NCI-H1436 treated with DMSO at 0.1 percent for 48 hours (cell line): ENCODE results near the gene CNNM2.

Source experiments
- DNase-seq: peaks from one replicate; lab custom pipeline; 2025; lab: John Stamatoyannopoulos, UW

Gene CNNM2

DNA sequence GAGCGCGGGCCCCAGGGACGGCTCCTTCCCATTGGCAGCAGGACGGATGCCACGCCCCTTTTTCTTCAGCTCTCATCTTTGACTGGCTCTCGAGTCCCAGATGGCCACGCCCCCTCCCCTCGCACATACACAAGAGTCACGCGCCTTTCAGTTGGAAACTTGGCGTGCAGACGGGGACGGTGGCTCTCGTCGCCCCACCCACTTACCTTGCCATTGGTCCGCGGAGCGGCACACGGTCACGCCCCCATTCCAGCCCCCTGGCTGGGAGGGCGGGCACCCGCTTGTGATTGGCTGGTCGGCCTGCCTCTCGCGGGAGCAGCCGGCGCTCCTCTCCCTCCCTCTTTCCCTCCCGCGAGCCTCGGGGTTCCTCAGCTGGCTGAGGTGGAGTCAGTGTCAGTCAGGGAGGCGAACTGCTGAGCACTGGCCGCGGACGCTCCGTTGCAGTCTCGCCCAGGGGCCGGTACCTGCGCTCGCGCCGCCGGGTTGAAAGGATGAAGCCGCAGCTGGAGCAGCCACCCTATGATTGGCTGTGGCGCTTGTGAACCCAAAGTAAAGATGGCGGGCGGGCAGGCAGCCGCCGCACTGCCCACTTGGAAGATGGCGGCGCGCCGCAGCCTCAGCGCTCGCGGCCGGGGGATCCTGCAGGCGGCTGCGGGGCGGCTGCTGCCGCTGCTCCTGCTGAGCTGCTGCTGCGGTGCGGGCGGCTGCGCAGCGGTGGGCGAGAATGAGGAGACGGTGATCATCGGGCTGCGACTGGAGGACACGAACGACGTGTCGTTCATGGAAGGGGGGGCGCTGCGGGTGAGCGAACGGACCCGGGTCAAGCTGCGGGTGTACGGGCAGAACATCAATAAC, at the start of gene CNNM2:
CNNM2 (plus strand) TSS at position 333 of the 855 bp plus-strand sequence; CDS start at position 520, 187 bp downstream.
- DNase-seq = peak; percentile 98

DNA sequence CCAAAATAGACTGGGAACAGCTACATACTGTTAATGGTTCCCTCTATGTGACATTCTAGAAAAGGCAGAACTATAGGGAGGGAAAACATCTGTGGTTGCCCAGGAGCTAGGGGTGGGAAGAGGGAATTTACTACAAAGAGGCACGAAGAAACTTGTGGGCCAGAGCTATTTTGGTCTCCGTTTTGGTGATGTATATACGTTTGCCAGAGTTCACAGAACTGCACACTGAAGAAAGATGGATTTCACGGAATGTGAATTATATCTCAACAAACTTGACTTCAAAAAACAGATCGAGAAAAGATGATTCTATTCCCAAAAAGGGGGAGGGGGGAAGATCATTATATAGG, 49.2 kb upstream of the CNNM2 start:
- DNase-seq = no peak

DNA sequence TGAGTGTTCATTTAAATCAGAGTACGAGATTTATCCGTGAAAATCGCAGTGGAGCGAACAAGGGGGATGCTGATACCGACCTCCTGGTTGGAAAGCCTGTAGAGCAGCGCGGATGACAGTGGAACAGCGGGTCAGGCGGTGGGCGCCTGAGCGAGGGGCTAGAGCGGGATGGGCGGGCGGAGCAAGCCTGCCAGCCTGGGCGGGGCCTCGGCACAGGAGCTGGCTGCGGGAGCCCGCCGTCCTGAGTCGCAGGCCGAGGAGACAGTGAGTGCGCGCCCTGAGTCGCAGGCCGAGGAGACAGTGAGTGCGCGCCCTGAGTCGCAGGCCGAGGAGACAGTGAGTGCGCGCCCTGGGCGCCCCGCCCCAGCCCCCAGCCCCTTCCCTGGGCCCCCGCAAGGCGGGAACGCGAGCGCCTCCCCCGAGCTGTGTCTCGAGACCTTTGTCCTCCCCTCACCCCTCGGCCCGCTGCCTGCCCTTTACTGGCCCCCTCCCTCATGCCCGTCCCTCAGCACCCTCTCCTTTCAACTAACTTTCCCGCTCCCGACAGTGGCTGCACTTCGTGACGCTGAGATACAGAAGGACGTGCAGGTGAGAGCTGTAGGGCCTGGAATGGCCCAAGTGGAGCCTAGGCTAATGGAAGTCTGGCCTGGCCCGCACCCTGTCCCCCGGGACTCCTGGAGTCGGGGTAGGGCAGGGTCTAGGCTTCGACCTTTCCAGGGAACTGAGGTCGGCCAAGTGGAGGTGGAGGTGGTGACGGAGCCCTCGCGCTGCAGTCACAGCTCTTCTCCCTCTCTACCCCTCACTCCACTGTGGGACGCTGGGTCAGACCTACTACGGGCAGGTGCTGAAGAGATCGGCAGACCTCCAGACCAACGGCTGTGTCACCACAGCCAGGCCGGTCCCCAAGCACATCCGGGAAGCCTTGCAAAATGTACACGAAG, 48.6 kb upstream of the CNNM2 start, which contains the start of gene AS3MT:
AS3MT (plus strand) TSS at position 213 of the 941 bp plus-strand sequence; CDS start at position 336, 123 bp downstream.
- DNase-seq = no peak

- no peak for DNase-seq
Measured at GRCh38 chr10:102870221-102870620, 47.9 kb upstream of the CNNM2 start.

DNA sequence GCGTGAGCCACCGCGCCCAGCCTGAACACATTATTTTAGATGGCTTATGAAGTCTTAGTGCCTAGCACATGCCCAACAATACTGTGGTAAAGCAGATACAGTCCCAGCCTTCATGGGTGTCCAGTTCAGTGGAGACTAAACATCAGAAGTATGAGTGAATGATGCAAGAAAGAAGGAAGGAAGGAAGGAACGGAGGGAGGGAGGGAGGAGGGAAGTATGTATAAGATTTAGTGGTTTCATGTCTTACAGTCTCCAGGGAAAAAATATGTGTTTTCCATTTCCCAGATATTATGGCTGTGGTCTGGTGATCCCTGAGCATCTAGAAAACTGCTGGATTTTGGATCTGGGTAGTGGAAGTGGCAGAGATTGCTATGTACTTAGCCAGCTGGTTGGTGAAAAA, 45.9 kb upstream of the CNNM2 start:
- no peak for DNase-seq

- DNase-seq = no peak
Measured at GRCh38 chr10:102876747-102877153, 41.3 kb upstream of the CNNM2 start.

DNA sequence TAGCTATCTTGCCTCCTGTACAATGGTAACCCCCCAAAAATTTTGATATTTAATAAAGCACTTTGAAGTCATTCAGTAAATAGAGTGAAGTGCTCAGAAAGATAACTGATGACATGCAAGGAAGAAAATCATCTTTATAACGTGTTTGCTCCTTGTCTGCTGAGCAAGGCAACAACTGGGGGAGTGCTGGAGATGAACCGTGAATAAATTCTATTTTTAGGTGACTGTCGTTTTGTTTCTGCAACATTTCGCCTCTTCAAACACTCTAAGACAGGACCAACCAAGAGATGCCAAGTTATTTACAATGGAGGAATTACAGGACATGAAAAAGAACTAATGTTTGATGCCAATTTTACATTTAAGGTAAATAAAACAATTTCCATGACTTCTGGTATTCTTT, 39.5 kb upstream of the CNNM2 start:
- no peak for DNase-seq

GRCh38 chr10:102880256-102880655, 37.8 kb upstream of the CNNM2 start:
- DNase-seq = no peak

DNA sequence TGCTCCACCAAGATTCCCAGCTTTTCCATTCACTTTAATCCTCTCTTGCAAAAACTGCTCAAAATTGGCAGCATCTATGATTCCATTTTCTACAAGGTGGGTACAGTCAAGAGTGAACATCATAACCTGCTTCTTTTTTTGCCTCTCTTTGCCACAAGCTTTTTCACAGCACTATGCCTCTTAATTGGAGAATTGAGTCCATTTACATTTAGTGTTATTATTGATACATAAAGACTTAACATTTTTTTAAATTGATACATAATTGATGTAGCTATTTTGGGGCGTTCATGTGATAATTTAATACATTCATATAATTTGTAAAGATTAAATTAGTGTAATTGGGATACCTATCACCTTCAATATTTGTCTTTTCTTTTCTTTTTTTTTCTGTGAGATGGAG, 30.0 kb upstream of the CNNM2 start:
- no peak for DNase-seq

DNA sequence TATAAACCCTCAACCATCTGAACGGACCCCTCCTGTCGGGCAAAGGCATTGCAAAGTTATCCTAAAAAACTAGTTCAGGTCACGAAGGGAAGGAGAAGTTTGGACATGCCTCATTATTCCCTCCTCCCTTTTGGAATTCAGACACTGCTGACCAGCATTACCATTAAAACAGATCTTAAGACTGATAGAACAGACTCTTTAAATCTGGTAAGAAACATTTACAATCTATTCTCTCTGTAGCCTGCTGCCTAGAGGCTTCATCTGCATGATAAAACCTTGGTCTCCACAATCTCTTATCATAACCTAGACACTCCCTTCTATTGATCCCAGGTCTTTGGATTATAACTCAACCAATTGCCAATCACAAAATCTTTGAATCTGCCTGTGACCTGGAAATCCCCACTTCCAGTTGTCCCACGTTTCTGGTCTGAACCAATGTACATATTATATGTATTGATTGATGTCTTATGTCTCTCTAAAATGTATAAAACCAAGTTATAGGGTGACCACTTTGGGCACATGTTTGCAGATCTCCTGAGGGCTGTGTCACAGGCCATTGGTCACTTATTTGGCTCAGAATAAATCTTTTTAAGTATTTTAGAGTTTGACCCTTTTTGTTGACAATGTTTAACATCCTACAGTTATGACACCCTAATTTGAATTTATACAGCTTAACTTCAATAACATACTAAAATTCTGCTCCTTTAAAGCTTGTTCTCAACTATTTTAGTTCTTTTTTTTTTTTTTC, 23.5 kb upstream of the CNNM2 start:
- no peak for DNase-seq

DNA sequence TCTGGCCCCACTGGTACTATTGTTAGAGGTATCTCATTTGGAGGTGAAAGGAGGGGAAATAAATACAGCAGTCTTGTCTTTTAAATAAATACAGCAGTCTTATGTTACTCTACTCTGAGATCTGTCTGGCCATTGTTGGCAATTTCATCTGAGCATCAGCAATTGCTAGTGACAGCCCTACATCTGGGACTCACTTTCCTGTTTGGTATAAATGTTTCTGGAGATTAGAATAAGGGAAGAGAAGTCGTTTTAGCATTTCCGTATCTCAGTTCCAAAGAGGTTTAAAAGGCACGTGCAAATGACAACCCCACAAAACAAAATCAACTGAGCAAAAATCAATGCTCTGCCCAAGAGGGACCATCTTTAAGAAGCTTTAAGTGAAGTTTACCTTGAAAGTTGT, 18.1 kb upstream of the CNNM2 start:
- DNase-seq = no peak

GRCh38 chr10:102904346-102904745, 13.7 kb upstream of the CNNM2 start:
- no peak for DNase-seq

- DNase-seq = no peak
Measured at GRCh38 chr10:102906507-102906906, 11.6 kb upstream of the CNNM2 start.

- no peak for DNase-seq
Measured at GRCh38 chr10:102914781-102915180, 3.3 kb upstream of the CNNM2 start.

GRCh38 chr10:102916173-102916572, 1.9 kb upstream of the CNNM2 start:
- DNase-seq = no peak

DNA sequence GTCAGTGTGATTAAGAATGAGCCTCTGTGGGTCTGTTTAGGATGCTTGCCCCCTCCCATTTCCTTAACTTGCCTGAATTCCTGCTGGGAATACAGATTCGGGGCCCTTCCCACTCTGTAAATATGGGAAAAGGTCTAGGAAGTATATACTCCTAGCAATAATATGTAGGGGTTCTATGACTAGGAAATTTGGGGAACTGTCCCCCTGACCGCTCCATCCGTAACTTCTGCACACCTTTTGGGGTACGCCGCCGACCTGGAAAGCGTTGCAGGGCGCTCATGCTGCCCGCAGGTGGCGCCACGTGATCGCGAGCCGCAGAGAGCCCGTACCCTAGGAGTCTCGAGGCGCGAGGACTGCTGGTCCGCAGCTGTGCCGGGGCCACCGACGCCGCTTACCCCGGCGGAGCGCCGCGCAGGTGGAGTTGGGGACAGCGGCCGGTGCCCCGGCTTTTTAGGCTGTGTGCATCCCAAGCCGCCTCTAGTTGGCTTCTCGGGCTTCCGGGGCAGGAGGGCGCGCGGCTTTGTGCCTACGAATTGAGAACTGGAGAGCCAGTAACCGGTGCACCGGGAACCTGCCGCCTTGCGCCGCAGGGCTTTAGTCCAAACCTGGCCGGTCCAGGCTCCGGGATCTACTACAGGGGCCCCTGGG, 656 bp upstream of the CNNM2 start:
- DNase-seq = no peak

- no peak for DNase-seq
Measured at GRCh38 chr10:102918817-102919245, 737 bp downstream of the CNNM2 start.

- DNase-seq = no peak
Measured at GRCh38 chr10:102919246-102919959, 1.3 kb downstream of the CNNM2 start.

DNA sequence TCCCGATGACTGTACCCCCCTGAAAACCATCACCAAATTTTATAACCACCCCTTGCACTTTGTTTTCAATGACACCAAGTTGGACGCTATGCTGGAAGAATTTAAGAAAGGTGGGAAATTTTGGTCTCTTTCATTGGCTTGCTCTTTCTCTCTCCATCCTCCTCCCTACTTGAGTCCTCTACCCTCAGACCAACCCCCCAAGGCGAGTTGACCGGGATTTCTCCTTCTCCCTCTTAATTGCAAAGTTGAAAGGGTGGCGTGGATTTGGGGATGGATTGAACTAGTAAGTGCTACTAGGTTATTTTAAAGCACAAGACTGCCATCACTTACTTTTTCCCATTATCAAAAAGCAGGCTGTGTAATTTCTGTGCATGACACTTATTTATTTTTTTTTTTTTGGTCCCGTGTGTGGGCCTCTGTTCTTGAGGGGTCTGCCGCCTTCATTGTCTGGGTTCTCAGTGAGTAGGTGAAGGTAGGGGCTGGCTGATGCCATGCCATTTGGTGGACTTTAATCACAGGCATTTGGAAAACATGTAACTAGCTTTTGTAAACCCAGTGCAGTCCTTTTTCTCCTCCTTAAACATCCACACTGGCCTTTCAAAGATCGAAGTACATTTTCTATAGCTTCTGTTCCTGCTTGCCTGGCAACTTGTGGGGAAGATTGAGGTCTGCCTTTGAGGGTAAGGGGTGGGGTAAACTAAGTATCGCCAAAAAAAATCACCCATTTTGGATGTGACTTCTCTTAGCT, 2.1 kb downstream of the CNNM2 start:
- no peak for DNase-seq

DNA sequence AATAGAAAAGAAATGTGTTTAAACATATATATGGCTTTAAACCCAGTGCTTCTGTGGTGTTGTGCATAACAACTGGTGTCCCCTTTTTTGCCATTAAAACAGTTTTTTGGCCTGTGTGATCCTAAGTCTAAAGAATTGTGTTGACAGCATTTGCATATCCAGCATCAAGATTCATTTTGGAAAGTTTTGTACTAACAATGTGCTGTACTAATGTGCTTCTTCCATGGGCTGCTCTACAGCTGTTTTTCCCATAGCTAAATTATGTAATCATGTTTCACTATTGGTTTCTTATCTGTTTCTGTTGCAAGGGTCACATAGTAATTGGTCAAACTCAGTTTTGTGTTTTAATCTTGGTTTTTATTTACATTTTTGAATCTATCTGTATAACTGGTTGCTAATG, 5.5 kb downstream of the CNNM2 start:
- no peak for DNase-seq
